Omental fat pad (tissue), 4 donors: Measurements from ENCODE around the gene EML5. TPM values are rescaled to one million over a fixed set of nuclear protein-coding genes. Genes with fewer than 3 reads are reported as not detected.

Experiments
- ATAC-seq: fragments of 150-250 bp; one replicate; pipeline ENCODE4 v1.9.1; 2016; ENCODE audit warnings: mild to moderate bottlenecking, moderate library complexity; ENCODE audit not compliant: low FRiP score
- DNase-seq: peaks from one replicate; pipeline ENCODE4 v3.0.0-alpha.2; 2019; ENCODE audit warnings: low spot score
- CTCF ChIP-seq, 3 donors: fragments of 450-650 bp; IDR thresholded peaks; one replicate each; pipeline ENCODE4 v1.5.1; 2016 to 2017; ENCODE audit warnings: antibody characterized with exemption in 3 of 3, mild to moderate bottlenecking in 3 of 3, moderate library complexity in 2 of 3
- total RNA-seq, 4 donors: library from RNA; depleted of rRNA; stranded (reverse); fragments of >200 nt; gene quantifications; one replicate each; pipeline ENCODE4 v1.1.0, GENCODE V29; 2016

Gene EML5
- total RNA-seq, 4 donors from 2014 or later, result 0.36 to 0.63 (median 0.47) TPM

GRCh38 chr14:88770736-88771135 lies 22.0 kb downstream of the EML5 start:
- no peak for TF ChIP-seq CTCF (IDR thresholded peaks at IDR 0.05)
- DNase-seq, result no peak
- no peak for ATAC-seq

- no peak for TF ChIP-seq CTCF (IDR thresholded peaks at IDR 0.05)
- no peak for ATAC-seq
- no peak for DNase-seq
Observed at GRCh38 chr14:88765130-88765529, 27.6 kb downstream of the EML5 start.

GRCh38 chr14:88753873-88754272 lies 38.9 kb downstream of the EML5 start:
- ATAC-seq (no peak), DNase-seq (no peak)
- TF ChIP-seq CTCF (IDR thresholded peaks at IDR 0.05), result no peak

- TF ChIP-seq CTCF (IDR thresholded peaks at IDR 0.05), result no peak
- DNase-seq (no peak), ATAC-seq (no peak)
Observed at GRCh38 chr14:88750945-88751344, 41.8 kb downstream of the EML5 start.

- DNase-seq (no peak), ATAC-seq (no peak)
- no peak for TF ChIP-seq CTCF (IDR thresholded peaks at IDR 0.05)
Observed at GRCh38 chr14:88750413-88750812, 42.3 kb downstream of the EML5 start.

GRCh38 chr14:88749139-88749538 lies 43.6 kb downstream of the EML5 start:
- DNase-seq (no peak), ATAC-seq (no peak)
- no peak for TF ChIP-seq CTCF (IDR thresholded peaks at IDR 0.05)

GRCh38 chr14:88748288-88748687 lies 44.5 kb downstream of the EML5 start:
- no peak for TF ChIP-seq CTCF (IDR thresholded peaks at IDR 0.05)
- no peak for DNase-seq
- no peak for ATAC-seq
